DOHH2 (cell line): ENCODE results near the gene LIMD2.

Source experiments
- EZH2phosphoT487 ChIP-seq: fragments of 200-600 bp; sonication (generic); IDR thresholded peaks from 2 replicates; pipeline ENCODE4 v1.6.1; 2017; ENCODE audit warnings: borderline replicate concordance, mild to moderate bottlenecking, antibody characterized with exemption, low read length, moderate library complexity, mixed read lengths
- TF ChIP-seq, protein P1 (sequence below): fragments of 200-600 bp; sonication (generic); IDR thresholded peaks from one replicate; pipeline ENCODE4 v1.5.1; 2014; ENCODE audit warnings: antibody characterized with exemption, mild to moderate bottlenecking, low read depth, low read length; ENCODE audit not compliant: poor library complexity, severe bottlenecking

DNA sequence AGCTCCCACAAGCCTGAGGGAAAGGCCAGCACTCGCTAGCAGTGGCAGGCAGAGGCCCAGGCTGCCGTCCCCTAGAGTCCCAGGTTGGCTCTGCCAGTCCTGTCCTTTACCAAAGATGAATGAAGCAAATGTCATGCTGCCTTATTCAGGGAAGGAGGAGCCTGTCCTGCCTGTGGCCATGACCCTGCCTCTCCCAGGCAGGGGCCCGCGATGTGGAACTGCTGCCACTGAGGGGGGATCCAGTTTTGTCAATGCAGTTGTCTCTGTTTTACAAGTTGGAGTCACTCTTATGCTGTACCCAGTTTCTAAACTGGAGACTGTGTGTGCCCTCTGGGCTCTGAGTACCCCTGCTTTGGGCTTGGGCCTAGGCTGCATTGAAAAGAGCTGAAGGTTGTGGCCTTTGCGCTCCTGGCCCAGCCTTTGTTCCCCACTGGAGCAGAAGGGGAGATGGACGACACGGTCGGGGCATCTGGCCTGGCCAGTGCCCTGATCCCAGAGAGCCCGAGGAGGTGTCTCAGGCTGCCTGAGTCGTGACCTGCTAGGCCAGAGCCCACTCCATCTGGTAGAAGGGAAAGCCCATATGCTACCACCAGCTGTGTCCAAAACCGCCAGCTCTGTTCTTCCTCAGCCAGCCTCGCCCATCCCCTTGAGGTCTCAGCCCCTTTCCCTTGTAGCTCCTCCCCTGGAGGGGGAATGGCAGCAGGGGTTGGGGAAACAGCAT lies 5.5 kb downstream of the LIMD2 start:
- TF ChIP-seq, protein P1, sequence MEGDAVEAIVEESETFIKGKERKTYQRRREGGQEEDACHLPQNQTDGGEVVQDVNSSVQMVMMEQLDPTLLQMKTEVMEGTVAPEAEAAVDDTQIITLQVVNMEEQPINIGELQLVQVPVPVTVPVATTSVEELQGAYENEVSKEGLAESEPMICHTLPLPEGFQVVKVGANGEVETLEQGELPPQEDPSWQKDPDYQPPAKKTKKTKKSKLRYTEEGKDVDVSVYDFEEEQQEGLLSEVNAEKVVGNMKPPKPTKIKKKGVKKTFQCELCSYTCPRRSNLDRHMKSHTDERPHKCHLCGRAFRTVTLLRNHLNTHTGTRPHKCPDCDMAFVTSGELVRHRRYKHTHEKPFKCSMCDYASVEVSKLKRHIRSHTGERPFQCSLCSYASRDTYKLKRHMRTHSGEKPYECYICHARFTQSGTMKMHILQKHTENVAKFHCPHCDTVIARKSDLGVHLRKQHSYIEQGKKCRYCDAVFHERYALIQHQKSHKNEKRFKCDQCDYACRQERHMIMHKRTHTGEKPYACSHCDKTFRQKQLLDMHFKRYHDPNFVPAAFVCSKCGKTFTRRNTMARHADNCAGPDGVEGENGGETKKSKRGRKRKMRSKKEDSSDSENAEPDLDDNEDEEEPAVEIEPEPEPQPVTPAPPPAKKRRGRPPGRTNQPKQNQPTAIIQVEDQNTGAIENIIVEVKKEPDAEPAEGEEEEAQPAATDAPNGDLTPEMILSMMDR, result no peak
- TF ChIP-seq EZH2phosphoT487, result no peak
